WI38 (cell line): ENCODE data around the gene TMC8.

Experiments used
- H3K4me3 ChIP-seq: 2 replicates; pipeline ENCODE4 v1.5.1; 2011; ENCODE audit warnings: low read depth, mild to moderate bottlenecking, control low read depth, low read length
- TF ChIP-seq, protein P1 (sequence below): IDR thresholded peaks from 2 replicates; pipeline ENCODE4 v1.5.1; 2012; ENCODE audit warnings: low read depth, mild to moderate bottlenecking, control low read depth, low read length

The TMC8 gene

DNA sequence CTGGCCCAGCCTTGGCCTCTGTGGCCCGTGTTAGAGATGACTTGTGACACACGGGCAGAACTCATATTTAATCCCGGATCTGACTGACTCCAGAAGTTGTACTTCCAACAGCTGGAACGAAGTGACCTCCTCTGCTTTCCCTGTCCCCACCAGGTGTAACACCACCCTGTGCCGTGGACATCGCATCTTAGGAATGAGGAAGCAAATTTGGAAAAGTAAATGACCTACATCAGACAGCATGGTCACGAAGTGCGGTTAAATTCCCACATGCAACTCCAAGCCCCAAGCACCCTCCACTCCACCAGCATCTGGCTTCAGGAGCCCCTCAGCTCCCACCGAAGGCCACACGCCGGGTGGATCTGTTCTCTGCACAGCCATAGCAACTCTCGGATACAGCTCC, 53.3 kb downstream of the TMC8 start:
- H3K4me3 ChIP-seq = no peak overlapping the region
- TF ChIP-seq, protein P1, sequence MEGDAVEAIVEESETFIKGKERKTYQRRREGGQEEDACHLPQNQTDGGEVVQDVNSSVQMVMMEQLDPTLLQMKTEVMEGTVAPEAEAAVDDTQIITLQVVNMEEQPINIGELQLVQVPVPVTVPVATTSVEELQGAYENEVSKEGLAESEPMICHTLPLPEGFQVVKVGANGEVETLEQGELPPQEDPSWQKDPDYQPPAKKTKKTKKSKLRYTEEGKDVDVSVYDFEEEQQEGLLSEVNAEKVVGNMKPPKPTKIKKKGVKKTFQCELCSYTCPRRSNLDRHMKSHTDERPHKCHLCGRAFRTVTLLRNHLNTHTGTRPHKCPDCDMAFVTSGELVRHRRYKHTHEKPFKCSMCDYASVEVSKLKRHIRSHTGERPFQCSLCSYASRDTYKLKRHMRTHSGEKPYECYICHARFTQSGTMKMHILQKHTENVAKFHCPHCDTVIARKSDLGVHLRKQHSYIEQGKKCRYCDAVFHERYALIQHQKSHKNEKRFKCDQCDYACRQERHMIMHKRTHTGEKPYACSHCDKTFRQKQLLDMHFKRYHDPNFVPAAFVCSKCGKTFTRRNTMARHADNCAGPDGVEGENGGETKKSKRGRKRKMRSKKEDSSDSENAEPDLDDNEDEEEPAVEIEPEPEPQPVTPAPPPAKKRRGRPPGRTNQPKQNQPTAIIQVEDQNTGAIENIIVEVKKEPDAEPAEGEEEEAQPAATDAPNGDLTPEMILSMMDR = no peak

DNA sequence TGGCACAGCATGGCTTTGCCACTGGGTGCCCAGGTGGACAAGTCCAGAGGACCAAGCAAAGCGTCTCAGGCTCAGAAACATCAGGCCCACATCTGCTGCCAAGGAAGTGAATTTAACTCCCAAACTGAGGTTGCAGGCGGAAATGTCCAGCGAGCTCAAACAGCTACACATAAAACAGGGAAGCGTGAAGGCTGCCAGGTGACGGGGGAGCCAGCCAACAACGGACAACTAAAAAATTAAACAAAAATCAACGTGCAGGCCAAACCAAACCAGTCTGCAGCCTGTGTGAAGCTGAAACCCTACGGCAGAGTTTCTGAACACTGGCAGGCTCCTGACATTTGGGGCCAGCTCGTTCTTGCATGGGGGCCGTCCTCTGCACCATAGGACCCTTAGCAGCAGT, 53.8 kb downstream of the TMC8 start:
- H3K4me3 ChIP-seq = no peak overlapping the region
- TF ChIP-seq, protein P1 = no peak

DNA sequence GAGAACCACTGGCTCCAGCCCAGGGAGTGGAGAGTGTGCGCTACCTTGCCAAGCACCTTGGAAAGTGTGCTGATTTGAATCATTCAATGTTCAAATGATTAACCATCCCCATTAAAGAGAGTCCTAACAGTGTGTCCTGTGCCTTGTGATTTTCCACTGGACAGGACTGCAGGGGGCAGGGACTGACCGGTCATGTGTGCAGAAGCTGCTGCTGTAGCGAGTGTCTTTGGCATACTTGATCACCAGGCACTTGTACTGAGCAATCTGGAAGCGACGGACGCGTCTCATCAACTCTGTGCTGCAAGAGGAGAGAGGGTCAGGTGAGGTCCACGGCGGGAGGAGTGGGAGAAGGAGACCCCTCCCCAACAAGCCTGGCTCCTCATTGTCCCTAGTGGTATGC, 54.3 kb downstream of the TMC8 start:
- H3K4me3 ChIP-seq = no peak overlapping the region
- TF ChIP-seq, protein P1 = no peak

DNA sequence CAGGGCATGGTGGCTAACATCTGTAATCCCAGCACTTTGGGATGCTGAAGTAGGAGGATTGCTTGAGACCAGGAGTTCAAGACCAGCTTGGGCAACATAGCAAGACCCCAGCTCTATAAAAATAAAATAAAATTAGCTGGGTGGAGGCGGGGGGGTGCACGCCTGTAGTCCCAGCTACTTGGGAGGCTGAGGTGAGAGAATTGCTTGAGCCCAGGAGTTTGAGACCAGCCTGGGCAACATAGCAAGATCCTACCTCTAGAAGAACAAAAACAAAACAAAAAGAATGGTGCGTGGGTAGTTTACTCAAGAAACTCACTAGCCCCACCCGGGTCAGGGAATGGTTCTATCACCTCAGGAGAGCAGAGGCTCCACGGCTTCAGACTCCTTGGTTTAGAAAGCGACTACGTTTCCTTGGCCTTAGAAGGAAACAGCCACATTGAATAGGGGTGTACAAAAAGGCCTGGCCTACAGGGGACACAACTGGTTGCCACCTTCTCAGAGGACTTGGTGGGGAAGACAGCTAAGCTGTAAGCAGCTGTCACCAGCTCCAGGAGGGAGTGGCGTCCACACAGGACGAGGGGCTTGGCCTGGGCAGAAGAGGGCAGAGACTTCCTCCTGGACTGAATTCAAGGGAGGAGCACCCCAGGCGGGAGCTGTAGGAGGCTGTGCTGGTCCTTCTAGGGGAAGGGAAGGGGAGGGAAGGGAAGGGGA, 55.6 kb downstream of the TMC8 start:
- TF ChIP-seq, protein P1 = no peak
- peak overlapping the region; percentile 75 for H3K4me3 ChIP-seq

DNA sequence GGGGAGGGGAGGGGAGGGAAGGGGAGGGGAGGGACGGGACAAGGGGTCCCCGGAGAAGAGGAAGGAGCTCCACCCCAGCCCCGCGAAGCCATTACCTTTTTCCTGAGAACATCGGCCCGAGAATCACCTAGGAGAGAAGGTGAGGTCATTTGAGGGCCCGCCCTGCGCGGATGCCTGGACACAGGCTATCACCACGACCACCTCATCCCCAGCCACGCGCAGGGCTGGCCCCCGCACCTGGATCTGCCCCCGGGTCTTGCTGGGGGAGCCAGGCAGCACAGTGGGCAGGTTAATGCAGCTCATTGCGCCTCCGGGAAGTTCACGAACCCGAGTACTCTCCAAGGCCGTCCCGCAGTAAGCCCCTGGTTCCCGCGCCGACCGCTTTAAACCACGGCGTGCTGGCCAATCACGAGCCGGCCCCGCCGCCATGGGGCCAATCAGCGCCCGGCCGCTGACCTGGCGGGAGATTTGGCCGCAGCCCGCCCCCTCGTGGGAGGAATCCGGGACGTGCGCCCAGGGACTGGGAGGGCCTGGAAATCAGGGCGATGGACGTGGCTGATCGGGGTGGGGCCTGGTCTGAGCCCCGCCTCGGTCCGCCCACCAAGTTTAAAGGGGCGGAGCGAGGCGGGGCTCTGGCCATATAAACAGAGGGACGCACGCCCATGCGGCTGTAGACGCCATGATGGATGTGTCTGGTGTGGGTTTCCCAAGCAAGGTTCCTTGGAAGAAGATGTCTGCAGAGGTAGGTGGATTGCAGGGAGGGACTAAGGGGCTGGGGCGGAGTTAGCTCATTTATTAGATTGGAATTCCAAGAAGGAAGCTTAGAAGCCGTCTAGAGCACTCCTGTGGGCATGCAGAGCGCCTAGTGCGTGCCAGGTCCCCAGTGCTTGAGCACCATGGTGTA, 56.4 kb downstream of the TMC8 start, which contains the start of the genes AFMID and TK1:
Gene AFMID, plus strand, starts transcription at position 671 of the 904 bp plus-strand sequence. Its CDS starts 9 bp downstream, at position 680.
Gene TK1, minus strand, starts transcription at position 361 of the 904 bp plus-strand sequence. Its CDS starts 58 bp downstream, at position 303.
- peak within 1 kb of the TSS; percentile 75 for H3K4me3 ChIP-seq
- TF ChIP-seq, protein P1 = peak; percentile 55
